ENCODE measurements around the gene KRTAP5-3.

KRTAP5-3 gene

GRCh38 chr11:1642288-1643145 lies 34.3 kb upstream of the KRTAP5-3 start:
- no peak for DNase-seq

DNA sequence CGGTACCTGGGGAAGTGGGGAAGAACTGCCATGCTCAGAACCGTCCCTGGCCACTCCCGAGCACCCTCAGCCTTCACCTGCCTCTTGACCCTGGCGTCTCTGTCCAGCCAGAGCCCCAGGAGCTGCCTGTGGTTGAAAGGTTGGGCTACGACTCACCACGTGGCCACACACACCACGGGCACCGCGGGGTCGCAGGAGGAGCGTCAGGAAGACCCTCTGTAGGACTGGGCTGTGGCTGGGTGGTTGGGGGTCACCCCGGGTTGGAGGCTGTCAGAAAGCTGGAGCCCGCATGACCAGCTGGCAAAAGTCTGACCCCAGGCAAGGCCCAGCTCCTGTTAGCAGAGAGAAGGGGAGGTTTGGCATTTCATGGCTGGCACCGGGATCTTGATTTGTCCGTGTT lies 32.8 kb upstream of the KRTAP5-3 start:
- DNase-seq, result no peak

GRCh38 chr11:1640076-1640946 lies 32.0 kb upstream of the KRTAP5-3 start:
- DNase-seq, result no peak

DNA sequence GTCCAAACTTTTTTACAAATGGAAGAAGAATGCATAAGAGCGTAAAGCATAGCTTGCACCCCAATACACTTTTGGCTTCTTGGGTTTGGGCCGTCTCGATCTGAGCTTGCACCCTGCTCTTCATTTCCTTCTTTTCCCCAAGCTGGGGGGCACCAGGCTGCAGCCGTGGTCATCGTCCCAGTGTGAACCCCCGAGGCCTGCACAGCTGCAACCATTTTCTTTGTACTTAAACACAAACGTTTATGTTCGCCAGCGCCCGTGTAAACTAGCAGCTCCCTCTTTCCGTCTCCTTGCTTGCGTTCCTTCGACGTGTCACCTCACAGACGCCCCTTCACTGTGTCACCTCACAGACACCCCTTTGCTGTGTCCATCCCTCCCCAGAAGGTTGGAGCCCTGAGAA lies 31.4 kb upstream of the KRTAP5-3 start:
- DNase-seq, result no peak

DNA sequence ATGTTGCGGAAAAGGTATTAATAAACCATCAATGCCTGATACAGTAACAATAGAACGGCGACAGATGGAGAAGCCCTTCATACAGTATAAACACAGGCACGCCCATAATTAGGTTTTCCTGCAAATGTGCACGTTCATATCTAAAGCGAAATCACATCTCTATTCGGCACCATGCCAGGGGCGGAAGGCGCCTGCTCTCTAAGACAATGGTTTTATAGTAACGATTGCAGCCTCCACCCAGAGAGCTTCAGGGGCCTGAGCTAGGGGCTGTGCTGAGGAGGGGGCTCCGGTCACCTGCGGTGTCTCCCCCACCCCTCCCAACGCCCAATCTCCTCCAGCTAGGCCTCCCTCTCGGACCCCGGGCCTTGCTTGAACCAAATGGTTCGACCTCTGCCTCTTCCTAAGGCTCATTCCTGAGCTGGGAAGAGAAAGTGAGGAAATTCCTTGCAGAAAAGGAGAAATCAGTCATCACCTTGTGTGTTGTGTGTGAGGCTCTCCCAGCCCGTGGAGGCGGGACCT lies 30.9 kb upstream of the KRTAP5-3 start:
- DNase-seq, result peak; percentile 55

- no peak for DNase-seq
Measured at GRCh38 chr11:1638344-1638743, 30.1 kb upstream of the KRTAP5-3 start.

DNA sequence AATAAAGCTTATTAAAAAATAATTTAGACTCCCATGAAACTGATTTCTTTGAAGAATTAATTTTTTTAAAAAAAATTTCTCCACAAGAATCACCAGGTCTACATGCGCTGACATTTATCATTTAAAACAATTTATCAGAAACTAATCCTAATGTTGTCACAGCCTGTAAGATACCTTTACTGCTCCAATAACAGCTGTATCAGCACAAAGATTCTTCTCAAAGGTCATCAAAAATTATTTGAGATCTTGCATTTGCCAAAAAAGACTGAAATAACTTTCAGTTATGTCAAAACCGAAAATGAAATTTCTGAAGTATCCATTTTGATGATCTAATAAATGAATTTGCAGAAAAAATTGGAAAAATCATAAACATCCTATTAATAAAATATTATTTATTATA lies 29.4 kb upstream of the KRTAP5-3 start:
- DNase-seq, result no peak

GRCh38 chr11:1636291-1636950 lies 28.2 kb upstream of the KRTAP5-3 start:
- no peak for DNase-seq

DNA sequence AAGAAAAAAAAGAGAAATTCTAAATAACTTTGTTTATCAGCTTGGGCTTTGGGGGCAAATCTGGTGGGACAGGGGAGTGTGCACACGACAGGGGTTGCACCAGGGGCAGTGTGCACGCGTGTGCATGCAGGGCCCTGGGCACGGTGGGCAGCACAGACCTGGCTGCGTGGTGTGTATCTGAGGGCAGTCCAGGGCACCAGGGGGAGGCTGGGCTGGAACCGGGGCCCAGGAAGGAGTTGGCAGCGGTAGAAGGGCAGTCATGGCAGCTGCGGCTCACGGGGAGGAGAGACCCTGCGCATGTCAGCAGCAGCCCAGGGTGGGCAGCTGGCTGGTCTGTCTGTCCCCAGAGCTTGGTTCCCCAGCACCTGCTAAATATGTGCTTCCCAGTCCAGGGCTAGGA lies 25.6 kb upstream of the KRTAP5-3 start:
- no peak for DNase-seq

- DNase-seq, result no peak
Measured at GRCh38 chr11:1632053-1632714, 23.9 kb upstream of the KRTAP5-3 start.

DNA sequence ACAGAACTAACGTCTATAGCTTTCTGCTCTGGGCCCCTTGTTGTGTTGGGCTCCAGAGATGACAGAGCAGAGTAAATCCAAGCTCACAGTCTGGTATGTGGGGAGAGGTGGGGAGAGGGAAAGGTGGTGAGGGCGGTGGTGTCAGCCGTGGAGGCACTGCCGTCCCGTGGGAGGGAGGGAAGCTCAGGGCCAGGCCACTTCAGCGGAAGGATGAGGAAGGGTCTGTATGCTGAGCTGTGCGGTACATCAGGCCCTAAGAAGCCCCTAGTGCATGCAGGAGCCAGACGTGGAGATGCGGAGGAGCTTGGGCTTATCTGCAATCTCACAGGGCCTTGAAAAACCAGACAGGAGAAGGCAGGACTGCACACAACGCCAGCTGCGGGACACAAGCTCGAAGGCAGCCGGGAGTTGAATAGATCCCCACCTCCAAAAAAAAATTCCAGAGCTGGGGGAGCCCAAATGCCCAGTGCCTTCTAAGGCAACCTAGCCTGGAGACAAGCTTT lies 22.9 kb upstream of the KRTAP5-3 start:
- no peak for DNase-seq

DNA sequence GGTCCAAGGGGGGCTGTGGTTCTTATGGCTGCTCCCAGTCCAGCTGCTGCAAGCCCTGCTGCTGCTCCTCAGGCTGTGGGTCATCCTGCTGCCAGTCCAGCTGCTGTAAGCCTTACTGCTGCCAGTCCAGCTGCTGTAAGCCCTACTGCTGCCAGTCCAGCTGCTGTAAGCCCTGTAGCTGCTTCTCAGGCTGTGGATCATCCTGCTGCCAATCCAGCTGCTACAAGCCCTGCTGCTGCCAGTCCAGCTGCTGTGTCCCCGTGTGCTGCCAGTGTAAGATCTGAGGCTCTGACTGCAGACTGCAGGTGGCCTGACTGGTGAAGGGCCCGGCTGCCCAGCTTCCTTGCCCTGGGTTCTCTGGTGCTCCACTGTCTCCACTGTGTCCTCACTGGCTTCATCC lies 22.0 kb upstream of the KRTAP5-3 start:
- no peak for DNase-seq

DNA sequence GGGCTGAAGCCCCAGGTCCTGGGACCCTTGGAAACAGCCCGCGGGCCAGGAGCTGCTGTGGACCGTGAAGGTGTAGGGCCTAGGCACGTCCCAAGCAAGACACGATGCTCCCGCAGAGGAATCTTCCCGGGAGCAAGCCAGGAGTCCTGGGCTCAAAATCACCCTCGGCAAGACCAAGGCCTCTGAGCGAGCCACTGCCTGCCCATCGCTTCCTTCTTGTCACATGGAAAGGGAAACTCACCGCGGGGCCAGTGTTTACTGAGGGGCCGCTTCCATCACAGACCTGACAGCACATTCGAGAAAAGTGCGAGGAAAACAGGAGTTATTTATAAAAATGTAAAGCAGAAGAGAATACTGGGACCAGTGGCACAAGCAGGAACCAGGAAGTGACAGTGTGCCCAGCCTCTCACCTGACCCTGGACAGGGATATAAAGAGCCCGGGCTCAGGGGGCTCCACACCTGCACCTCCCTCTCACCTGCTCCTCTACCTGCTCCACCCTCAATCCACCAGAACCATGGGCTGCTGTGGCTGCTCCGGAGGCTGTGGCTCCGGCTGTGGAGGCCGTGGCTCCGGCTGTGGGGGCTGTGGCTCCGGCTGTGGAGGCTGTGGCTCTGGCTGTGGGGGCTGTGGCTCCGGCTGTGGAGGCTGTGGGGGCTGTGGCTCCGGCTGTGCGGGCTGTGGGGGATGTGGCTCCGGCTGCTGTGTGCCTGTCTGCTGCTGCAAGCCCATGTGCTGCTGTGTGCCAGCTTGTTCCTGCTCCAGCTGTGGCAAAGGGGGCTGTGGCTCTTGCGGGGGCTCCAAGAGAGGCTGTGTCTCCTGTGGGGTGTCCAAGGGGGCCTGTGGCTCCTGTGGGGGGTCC lies 21.3 kb upstream of the KRTAP5-3 start, which contains the start of gene KRTAP5-5:
KRTAP5-5 (plus strand) TSS at position 450 of the 860 bp plus-strand sequence; CDS start at position 516, 66 bp downstream.
- no peak for DNase-seq

GRCh38 chr11:1628506-1629325 lies 20.5 kb upstream of the KRTAP5-3 start:
- DNase-seq, result no peak

DNA sequence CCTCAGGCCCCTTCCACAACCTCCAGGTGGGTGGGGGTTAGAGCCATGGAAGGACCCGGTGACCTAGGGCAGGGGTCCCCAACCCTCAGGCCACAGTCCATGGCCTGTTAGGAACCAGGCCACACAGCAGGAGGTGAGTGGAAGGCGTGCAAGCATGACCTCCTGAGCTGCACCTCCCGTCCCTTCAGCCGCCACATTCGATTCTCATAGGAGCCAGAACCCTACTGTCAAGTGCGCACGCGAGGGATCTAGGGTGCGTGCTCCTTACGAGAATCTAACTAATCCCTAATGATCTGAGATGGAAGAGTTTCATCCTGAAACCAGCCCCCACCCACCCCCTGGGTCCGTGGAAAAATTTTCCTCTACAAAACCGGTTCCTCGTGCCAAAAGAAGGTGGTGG lies 17.3 kb upstream of the KRTAP5-3 start:
- no peak for DNase-seq

DNA sequence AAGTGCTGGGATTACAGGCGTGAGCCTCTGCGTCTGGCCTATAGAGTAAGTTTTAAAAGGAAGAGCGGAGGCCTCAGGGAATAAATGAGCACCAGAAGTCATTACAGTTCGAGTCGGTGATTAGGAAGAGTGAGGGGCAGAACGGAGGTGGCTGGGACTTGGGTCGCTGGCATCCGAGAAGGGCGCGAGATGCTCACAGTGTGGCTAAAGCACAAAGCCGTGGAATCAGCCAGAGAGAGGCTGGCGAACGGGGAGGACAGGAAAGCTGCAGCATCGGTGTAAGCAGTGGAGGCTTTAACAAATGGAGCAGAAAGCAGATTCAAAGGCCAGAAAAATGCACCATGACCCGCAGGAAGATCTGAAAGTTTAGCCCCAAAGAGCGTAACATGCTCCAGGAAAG lies 16.4 kb upstream of the KRTAP5-3 start:
- DNase-seq, result no peak

DNA sequence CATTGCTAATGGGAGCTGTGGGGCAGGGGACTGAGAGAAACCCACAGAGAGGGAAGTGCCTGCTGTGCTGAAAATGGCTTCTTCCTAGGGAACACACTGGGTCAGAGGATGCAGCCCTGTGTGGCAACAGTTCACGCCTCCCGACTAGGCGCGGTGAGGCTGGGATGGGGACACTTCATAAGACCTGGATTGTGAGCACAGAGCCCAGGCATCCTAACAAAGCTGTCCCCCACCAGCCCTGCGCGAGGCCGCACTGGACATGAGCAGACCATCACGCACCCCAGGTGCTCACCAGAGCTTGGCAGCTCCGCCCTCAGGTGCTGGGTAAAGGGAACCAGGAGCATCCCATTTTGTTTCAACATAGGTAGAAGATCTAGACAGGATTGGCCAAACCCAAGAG lies 15.5 kb upstream of the KRTAP5-3 start:
- no peak for DNase-seq

DNA sequence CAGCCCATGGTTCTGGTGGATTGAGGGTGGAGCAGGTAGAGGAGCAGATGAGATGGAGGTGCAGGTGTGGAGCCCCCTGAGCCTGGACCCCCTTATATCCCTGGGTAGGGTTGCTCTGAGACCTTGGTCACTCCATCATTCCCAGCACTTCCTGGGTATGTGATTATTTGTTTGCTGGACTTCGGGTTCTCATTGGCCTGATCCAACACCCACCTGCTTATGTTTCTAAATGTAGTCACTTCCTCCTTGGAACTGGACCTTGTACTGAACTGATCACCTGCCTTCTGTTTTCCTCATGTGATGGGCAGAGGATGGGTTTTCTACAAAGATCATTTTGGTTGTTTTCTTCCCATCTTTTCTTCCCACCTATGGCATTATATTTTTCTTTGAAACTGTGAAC lies 13.8 kb upstream of the KRTAP5-3 start, which contains the start of gene KRTAP5-4:
KRTAP5-4 (minus strand) TSS at position 53 of the 400 bp plus-strand sequence; CDS start at position 8, 45 bp downstream.
- no peak for DNase-seq

GRCh38 chr11:1619449-1619848 lies 11.2 kb upstream of the KRTAP5-3 start:
- DNase-seq, result no peak

DNA sequence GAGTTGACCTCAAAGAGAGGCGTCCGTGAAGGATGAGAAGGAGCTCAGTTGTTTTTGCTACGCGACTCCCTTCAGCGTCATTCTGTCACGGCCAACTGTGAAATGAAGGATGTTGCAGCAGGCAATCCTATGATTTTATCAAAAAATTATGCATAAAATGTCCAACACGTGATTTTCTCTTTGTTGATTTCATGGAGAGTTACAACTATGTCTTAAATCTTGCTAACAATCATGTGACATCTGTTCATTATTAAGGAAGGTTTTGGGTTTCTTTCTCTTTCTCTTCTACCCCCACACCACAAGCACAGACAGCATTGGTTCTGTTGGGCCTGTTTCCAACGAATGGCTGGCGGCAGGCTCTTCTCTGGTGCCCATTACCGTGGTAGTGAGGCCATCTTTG lies 10.0 kb upstream of the KRTAP5-3 start:
- no peak for DNase-seq
